ENCODE measurements around the gene RAB3GAP1.

DNA sequence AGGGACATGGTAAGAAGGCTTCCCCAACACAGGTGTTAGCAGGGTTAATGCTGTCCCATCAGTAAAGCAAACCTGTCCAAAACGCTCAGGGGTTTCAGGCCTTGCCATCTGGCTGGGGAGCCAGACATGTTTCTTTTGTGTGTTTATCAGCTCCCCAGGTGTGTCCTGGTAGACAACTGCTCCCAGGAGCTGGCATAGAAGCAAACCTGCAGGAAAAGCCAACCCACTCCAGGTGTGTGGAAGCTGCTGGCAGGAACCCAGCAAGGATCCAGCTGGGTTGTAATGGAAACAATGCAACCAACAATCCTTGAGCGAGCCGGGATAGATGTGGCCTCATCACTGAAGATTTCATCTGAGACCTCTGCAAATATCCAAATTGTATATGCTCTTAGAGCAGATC is 123.1 kb downstream of the RAB3GAP1 start:
- TF ChIP-seq, protein P1, sequence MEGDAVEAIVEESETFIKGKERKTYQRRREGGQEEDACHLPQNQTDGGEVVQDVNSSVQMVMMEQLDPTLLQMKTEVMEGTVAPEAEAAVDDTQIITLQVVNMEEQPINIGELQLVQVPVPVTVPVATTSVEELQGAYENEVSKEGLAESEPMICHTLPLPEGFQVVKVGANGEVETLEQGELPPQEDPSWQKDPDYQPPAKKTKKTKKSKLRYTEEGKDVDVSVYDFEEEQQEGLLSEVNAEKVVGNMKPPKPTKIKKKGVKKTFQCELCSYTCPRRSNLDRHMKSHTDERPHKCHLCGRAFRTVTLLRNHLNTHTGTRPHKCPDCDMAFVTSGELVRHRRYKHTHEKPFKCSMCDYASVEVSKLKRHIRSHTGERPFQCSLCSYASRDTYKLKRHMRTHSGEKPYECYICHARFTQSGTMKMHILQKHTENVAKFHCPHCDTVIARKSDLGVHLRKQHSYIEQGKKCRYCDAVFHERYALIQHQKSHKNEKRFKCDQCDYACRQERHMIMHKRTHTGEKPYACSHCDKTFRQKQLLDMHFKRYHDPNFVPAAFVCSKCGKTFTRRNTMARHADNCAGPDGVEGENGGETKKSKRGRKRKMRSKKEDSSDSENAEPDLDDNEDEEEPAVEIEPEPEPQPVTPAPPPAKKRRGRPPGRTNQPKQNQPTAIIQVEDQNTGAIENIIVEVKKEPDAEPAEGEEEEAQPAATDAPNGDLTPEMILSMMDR (conservative IDR thresholded peaks at IDR 0.05): no peak
- no peak for TF ChIP-seq ZFX (IDR thresholded peaks at IDR 0.05)
